ENCODE results near the gene GFRA1. TPM values are rescaled to one million over a fixed set of nuclear protein-coding genes. Genes with fewer than 3 reads are reported as not detected.
A peak's percentile ranks its signal among the peaks of the same experiment; 100 is the strongest.
"Not testable (repeated sequence)": the region's sequence is repeated elsewhere in the genome, so short reads cannot be mapped to it uniquely, and the experiment has no call there.

Gene GFRA1
- total RNA-seq, 1 donor from 2014 or later, result 5.9 TPM

DNA sequence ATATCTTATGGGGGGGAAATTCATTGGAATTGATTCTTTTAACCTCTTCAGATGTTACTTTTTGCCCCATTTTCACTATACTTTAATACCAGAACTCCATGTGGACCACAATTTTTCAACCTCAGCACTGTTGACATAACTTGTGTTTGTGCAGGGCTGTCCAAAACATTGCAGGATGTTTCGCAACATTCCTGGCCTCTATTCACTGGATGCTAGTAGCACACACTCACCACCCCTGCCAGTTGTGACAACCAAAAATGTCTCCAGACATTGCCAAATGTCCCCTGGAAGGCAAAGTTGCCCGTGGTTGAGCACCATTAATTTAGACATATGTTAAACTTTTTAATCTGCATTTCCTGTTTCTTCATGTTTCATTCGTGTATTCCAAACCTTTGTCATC is 234.7 kb downstream of the GFRA1 start:
- ATAC-seq (ENCODE audit: poor library complexity) (peak; percentile 92), DNase-seq (peak; percentile 60)
- intact Hi-C loops (cut with DNase I), result no loop called here

GRCh38 chr10:116035406-116035805 is 237.6 kb downstream of the GFRA1 start:
- intact Hi-C loops (cut with DNase I); DNase-seq: not testable (repeated sequence)

DNA sequence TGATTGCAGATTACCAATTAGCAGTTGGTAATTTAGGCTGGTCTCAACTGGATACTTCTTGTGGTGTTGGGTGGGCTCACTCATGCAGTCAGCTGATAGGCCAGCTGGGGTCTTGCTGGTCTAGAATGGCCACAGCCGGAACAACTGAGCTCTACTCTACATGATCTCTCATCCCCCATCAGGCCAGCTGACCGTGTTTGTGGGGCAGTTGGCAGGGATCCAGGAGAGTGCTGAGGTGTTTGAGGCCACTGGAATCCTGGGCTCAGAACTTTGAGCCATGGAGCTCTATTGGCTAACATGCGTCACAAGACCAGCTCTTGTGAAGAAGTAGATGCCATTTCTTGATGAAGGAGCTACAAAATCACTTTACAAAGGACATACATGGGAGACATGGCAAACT is 242.4 kb downstream of the GFRA1 start:
- no peak for DNase-seq
- intact Hi-C loops (cut with DNase I), result no loop called here
- no peak for ATAC-seq (ENCODE audit: poor library complexity)

More at GRCh38 chr10:116035406-116035805, 237.6 kb downstream of the GFRA1 start:
- not testable (repeated sequence) for ATAC-seq (ENCODE audit: poor library complexity)

DNA sequence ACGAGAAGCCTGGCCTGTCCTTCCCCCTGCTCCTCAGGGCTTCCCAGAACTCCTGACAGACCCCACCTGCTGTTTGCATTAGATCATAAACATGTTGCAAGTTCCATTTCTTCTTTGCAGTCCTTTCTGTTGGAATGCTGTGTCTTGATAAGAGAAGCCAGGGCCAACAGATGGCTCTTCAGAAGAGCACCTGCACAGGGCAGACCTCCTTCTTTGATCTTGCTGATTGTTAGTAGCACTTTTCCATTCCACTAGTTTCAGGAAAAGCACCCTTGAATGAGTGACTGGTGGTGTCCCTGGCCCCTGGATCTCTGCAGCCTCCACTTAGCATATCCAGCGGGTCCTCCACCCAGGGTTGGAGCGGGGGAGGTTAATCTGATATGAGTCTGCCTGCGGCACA is 243.2 kb downstream of the GFRA1 start:
- DNase-seq (no peak), ATAC-seq (ENCODE audit: poor library complexity) (no peak)
- intact Hi-C loops (cut with DNase I), result no loop called here

GRCh38 chr10:116027355-116027754 is 245.7 kb downstream of the GFRA1 start:
- intact Hi-C loops (cut with DNase I), result no loop called here
- no peak for ATAC-seq (ENCODE audit: poor library complexity)
- no peak for DNase-seq

GRCh38 chr10:116026725-116027124 is 246.3 kb downstream of the GFRA1 start:
- ATAC-seq (ENCODE audit: poor library complexity), result no peak

DNA sequence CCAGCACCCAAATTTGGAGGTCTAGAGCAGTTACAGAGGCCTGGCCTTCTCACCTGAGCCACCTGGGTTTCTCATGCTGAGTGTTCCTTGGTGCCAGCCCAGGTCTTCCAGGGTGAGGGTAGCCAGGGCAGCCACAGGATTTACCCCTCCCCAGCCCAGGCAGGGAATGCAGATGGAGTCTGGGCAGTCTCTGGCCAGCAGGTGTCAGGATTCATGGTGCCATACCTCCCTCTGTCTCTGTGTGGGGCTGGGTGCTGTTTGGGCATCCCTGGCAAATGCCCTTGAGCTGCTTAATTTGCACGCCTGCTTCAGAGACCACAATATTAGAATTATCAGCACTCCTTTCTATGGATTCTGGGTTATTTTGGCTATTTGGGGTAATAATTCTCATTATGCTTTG is 246.7 kb downstream of the GFRA1 start:
- no peak for DNase-seq
- no peak for ATAC-seq (ENCODE audit: poor library complexity)
- intact Hi-C loops (cut with DNase I), result no loop called here

More at GRCh38 chr10:116026725-116027124, 246.3 kb downstream of the GFRA1 start:
- intact Hi-C loops (cut with DNase I), result no loop called here
- DNase-seq, result no peak

- ATAC-seq (ENCODE audit: poor library complexity) (no peak), DNase-seq (no peak)
- intact Hi-C loops (cut with DNase I), result no loop called here
Measured at GRCh38 chr10:116024271-116024878, 248.6 kb downstream of the GFRA1 start.

DNA sequence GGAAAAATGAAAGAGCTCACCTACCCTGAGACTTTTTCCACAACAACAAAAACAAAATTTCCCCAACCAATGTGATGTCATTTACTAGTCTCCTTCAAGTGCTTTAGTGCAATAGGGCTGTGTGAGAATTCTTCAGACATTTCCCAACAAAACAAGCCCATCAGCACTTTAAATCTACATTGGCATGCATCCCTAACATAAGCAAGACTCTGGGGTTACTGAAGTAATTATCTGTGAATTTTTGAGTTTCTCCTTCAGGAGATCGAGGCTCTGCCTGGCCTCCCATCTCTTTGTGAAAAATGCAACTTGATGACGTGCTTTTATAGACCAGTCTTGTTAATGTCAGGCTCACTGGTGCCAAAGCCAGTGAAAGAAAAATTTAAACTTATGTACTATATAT is 255.6 kb downstream of the GFRA1 start:
- DNase-seq (no peak), ATAC-seq (ENCODE audit: poor library complexity) (no peak)
- intact Hi-C loops (cut with DNase I), result no loop called here

DNA sequence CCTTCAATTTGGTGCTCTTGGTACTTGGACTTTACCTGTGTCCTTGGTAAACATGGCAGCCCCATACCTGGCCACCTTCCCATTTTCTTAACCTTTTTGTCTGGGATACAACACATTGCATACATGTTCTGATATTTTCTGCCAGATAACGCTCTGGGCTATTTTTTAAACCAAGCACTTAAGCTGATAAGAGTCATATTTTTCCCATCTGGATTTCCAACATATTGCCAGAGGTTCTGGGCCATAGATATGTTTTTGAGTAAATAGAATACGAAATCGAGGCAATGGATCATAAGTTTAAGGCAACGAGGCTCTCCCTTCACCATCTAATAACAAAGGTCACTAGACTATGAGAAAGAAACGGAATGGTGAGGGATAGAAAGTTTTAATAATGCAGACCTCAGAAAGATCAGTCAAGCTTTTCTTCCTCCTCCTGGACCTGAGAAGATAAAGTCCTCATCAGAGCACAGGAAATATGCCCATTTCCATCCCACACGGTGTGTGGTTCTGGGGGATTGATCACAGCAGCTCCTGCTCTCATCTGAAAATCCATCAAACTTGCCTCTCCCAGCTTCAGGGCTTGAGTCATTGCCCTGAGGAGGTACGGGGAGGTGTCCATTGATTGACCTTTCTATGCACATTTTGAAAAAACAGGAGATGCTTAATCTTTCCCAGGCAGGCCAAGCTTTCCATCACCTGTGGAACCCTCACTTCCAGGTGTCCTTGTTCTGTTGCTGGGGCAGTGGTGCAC is 257.2 kb downstream of the GFRA1 start:
- DNase-seq, result no peak
- intact Hi-C loops (cut with DNase I), result no loop called here
- ATAC-seq (ENCODE audit: poor library complexity), result no peak

DNA sequence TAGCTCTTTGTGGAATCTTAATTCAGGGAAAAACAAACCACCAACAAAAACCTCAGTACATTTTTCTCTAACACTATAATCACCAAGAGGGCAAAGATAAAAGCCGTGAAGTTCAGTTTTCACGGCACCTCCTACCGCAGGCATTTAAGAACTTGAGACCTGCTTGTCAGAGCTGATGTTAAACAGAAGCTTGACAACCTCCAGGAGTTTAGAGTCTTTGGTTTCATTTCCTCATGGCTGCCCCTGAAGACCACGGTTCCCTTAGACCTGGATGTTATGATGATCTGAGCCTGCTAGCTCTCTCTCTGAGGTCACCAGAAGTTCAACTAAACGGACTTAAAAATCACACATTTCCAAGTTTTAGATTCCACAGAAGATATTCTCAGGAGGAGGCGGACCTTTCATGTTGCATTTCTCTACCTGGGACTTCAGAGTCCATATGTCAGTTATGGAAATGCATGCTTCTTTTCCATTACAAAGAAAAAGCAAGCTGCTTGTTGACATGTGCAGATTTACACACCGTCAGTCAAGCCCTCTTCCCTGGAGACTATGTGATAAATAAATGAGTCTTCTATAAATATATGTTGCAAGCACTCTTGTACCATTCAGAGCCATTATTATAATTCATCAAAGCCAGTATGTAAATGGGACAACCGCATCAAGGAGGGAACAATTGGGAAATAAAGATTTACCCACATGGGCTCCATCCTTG is 258.0 kb downstream of the GFRA1 start:
- intact Hi-C loops (cut with DNase I), result no loop called here
- ATAC-seq (ENCODE audit: poor library complexity) (no peak), DNase-seq (no peak)

DNA sequence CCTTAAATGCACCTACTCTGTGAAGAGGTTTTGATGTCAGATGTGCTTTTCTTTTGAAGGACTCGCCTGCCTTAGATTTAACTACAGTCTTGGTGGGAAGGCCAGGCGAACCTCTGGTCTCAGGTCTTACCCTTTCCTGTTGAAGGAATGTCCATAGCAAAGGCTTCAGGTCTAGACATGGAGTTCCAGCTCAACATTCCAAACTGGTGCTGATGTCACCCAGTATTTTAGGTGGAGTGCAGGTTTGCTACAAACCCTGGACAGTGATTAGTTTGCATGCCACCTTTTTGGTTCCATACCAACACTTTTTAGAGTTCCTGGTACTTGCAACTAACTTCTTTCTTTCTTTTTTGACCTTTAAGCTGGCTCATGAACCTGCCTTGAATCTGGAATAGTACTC is 258.7 kb downstream of the GFRA1 start:
- DNase-seq, result no peak
- no peak for ATAC-seq (ENCODE audit: poor library complexity)
- intact Hi-C loops (cut with DNase I), result no loop called here

- DNase-seq (no peak), ATAC-seq (ENCODE audit: poor library complexity) (no peak)
- intact Hi-C loops (cut with DNase I), result no loop called here
Measured at GRCh38 chr10:116011929-116012328, 261.1 kb downstream of the GFRA1 start.

- intact Hi-C loops (cut with DNase I), result no loop called here
- DNase-seq, result no peak
- ATAC-seq (ENCODE audit: poor library complexity), result no peak
Measured at GRCh38 chr10:116007256-116007891, 265.6 kb downstream of the GFRA1 start.

Other genes with a start within 250 kb of the GFRA1 start
- not detected for gene CCDC172, start 51.2 kb upstream of the GFRA1 start, total RNA-seq
- gene PNLIPRP3, start 154.6 kb upstream of the GFRA1 start, total RNA-seq, result not detected

Data from Right ventricle myocardium superior (tissue), 1 donor.